SKM-1 (cell line): ENCODE data around the gene GOT2.
"Not testable (repeated sequence)": the region's sequence is repeated elsewhere in the genome, so short reads cannot be mapped to it uniquely, and the experiment has no call there.

Experiments
- DNase-seq: peaks from one replicate; lab custom pipeline; 2025; ENCODE audit not compliant: unreplicated experiment; lab: John Stamatoyannopoulos, UW

GOT2 gene

GRCh38 chr16:58733671-58734458, at the start of gene GOT2:
TSS of gene GOT2 (minus strand) at chr16:58734316. CDS start at chr16:58734228, 88 bp downstream.
- DNase-seq: peak; percentile 65

- DNase-seq: not testable (repeated sequence)
These were observed 45.2 kb upstream of the GOT2 start for GRCh38 chr16:58779291-58779690.

- DNase-seq: no peak
These were observed 39.8 kb upstream of the GOT2 start for GRCh38 chr16:58773870-58774269.

- no peak for DNase-seq
These were observed 34.0 kb upstream of the GOT2 start for GRCh38 chr16:58768145-58768544.

GRCh38 chr16:58767581-58767980, 33.5 kb upstream of the GOT2 start:
- no peak for DNase-seq

- DNase-seq: no peak
These were observed 22.7 kb upstream of the GOT2 start for GRCh38 chr16:58756650-58757332.

- DNase-seq: peak; percentile 75
These were observed 22.0 kb upstream of the GOT2 start for GRCh38 chr16:58755989-58756649.

- no peak for DNase-seq
These were observed 19.6 kb upstream of the GOT2 start for GRCh38 chr16:58753711-58754134.

GRCh38 chr16:58744497-58744896, 10.4 kb upstream of the GOT2 start:
- DNase-seq: no peak

GRCh38 chr16:58741976-58742375, 7.9 kb upstream of the GOT2 start:
- no peak for DNase-seq

GRCh38 chr16:58741166-58741565, 7.0 kb upstream of the GOT2 start:
- DNase-seq: no peak

GRCh38 chr16:58738672-58739296, 4.7 kb upstream of the GOT2 start:
- no peak for DNase-seq

- not testable (repeated sequence) for DNase-seq
These were observed 2.2 kb upstream of the GOT2 start for GRCh38 chr16:58736341-58736740.

GRCh38 chr16:58734459-58734787, 307 bp upstream of the GOT2 start:
- no peak for DNase-seq

- DNase-seq: no peak
These were observed 857 bp downstream of the GOT2 start for GRCh38 chr16:58733248-58733670.

GRCh38 chr16:58732545-58733247, 1.4 kb downstream of the GOT2 start:
- no peak for DNase-seq

GRCh38 chr16:58730724-58731370, 3.3 kb downstream of the GOT2 start:
- no peak for DNase-seq

- no peak for DNase-seq
These were observed 6.1 kb downstream of the GOT2 start for GRCh38 chr16:58727796-58728568.

GRCh38 chr16:58727028-58727781, 6.9 kb downstream of the GOT2 start:
- no peak for DNase-seq
